GM18519 (cell line): ENCODE data around the gene MTARC1.
A peak's percentile ranks its signal among the peaks of the same experiment; 100 is the strongest.

Experiments
- ATAC-seq: cut with Tn5 transposase; IDR thresholded peaks from one replicate; pipeline ENCODE4 v1.9.1; 2021; ENCODE audit warnings: mild to moderate bottlenecking, moderate library complexity; ENCODE audit not compliant: unreplicated experiment, low FRiP score

The MTARC1 gene

DNA sequence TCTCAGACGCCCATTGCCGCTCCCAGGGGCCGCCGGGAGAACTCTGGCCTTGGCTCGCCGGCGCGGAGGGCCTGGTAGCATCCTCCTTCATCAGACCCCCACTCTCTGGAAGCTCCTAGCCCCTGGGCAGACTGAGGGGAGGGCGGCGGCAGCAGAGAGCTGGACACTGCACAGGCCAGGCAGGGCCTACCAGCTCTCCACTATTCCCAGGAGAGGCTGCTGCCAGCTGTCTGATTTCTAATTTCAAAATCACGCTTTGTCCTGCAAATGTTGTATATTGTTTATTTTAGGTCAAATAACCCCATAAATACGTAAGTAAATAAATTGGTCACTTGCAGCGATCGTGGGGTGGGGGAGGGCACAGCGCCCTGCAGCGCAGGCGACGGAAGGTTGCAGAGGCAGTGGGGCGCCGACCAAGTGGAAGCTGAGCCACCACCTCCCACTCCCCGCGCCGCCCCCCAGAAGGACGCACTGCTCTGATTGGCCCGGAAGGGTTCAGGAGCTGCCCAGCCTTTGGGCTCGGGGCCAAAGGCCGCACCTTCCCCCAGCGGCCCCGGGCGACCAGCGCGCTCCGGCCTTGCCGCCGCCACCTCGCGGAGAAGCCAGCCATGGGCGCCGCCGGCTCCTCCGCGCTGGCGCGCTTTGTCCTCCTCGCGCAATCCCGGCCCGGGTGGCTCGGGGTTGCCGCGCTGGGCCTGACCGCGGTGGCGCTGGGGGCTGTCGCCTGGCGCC is at the start of gene MTARC1:
Gene MTARC1, plus strand, starts transcription at position 577 of the 732 bp plus-strand sequence. Its CDS starts 32 bp downstream, at position 609.
- peak; percentile 74 for ATAC-seq

DNA sequence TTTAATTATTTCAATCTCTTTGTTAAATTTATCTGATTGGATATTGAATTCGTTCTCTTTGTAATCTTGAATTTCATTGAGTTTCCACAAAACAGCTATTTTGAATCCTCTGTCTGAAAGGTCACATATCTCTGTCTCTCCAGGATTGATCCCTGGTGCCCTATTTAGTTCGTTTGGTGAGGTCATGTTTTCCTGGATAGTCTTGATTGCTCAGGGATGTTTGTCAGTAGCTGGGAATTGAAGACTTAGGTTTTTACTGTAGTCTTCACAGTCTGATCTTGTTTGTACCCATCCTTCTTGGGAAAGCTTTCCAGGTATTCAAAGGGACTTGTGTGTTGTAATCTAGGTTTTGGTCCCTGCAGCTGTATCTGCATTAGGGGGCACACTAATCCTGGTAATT is 45.4 kb upstream of the MTARC1 start:
- ATAC-seq, result no peak

DNA sequence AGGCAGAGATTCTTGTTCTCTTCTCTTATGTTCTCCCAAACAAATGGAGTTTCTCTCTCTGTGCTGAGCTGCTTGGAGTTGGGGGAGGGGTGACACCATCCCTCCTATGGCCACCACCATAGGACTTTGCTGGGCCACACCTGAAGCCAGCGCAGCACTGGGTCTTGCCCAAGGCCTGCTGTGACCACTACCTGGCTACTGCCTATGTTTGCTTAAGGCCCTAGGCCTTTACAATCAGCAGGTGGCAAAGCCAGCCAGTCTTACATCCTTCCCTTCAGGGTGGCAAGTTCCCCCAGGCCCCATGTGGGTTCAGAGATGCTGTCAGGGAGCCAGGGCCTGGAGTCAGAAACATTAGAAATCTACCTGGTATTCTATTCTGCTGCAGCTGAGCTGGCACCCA is 44.9 kb upstream of the MTARC1 start:
- ATAC-seq, result no peak

DNA sequence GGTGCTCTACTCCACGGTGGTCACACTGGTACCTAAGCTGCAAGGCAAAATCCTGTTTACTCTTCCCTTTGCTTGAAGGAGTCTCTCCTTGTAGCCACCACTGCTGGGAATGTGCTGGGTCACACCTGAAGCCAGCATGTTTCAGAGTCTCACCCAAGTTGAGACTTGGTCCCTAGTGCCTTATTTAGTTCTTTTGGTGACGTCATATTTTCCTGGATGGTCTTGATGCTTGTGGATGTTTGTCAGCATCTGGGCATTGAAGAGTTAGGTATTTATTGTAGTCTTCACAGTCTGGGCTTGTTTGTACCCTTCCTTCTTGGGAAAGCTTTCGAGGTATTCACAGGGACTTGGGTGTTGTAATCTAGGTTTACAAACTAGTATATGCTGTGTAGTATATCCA is 44.2 kb upstream of the MTARC1 start:
- no peak for ATAC-seq

DNA sequence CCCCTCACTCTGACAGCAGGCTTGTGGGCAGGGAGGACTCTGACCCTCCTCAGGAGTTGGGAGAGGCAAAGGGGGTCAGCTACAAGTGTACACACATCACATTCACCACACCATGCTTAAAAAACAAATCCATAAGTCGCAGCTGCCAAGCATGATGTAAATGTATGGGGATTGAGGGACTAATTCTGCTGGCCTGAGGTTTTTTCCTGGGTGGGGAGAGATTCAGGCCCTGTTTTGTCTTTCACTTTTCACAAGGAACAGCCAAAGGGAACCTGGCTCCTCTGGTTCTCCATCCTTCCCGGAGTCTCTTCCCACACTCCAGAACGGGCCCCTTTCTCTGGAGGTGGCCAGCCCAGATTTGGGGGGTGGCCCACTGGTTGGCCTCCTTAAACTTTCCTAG is 39.9 kb upstream of the MTARC1 start:
- ATAC-seq, result no peak

DNA sequence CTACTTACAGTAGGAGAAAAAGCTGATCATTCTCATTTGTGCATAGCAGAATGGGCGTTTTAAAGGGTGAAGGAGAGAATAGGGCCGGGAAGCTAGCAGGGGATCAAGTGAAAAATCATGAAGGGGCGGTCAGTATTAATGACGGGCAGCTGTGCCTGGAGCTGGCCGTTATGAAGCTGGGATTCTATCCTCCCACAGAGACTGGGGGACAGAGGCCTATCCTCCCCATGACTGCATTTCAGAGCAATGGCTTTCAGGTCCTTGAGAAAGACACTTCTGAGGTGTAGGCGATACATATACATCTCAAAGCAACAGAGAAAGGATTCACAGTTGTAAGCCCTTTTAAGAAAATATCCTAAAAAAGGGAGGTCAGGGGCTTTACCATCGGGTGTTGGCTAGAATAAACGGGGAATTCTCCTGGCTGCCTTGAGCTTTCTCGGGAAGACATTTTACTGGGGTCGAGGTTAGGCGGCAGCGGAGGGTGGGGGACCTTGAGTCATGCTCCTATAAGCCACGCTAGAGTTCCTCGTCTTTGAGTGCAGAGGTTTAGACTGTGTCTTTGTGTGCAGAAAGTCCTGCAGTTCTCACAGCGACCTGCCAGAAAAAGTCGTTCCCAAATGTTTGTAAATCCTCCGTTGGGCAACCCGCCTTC is 39.1 kb upstream of the MTARC1 start:
- peak; percentile 18 for ATAC-seq

DNA sequence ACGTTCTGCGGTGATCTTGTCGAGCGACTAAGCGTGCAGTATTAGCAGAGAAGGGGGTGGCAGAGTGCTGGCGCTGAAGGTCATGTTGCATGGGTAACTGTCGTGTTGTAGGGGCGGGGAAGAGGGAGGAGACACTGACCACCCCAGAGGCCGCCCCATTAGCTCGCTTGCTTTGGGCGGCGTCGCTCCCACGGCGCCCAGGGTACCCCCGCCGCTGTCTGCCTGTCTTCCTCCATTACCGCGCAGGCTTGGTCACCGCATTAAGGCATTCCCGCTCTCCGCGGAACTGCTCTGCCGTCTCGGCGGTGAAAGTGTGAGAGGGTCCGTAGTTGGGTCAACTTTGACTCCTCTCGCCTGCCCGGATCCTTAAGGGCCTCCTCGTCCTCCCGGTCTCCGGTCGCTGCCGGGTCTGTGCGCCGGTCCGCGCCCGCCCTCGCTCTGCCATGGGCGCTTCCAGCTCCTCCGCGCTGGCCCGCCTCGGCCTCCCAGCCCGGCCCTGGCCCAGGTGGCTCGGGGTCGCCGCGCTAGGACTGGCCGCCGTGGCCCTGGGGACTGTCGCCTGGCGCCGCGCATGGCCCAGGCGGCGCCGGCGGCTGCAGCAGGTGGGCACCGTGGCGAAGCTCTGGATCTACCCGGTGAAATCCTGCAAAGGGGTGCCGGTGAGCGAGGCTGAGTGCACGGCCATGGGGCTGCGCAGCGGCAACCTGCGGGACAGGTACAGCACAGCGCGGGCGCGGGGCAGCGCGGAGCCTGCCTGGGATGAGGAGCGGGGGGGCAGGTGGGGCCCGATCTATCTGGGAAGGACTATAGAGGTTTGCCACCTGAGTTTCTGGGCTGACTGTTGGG is 38.4 kb upstream of the MTARC1 start, which contains the start of gene MTARC2:
Gene MTARC2, plus strand, starts transcription at position 234 of the 846 bp plus-strand sequence. Its CDS starts 210 bp downstream, at position 444.
- peak; percentile 79 for ATAC-seq

DNA sequence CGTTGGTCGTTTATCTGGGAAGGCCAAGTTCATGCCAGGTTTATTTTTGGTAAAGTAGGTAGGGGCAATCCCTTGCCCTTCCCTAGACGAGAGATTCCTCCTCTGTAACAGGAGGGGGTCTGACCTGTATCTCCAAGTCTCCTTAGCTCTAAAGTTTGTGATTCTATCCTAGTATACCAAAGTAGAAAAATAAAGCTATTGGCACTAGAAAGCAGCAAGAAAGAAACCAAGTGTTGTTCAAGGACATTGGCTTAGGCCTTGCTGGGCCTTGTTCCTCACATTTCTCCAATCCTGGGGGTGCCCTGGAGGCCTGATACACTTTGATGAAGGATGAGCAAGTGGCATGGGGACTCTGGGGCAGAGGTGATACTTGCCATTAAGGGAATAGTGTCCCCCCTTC is 37.8 kb upstream of the MTARC1 start:
- no peak for ATAC-seq

DNA sequence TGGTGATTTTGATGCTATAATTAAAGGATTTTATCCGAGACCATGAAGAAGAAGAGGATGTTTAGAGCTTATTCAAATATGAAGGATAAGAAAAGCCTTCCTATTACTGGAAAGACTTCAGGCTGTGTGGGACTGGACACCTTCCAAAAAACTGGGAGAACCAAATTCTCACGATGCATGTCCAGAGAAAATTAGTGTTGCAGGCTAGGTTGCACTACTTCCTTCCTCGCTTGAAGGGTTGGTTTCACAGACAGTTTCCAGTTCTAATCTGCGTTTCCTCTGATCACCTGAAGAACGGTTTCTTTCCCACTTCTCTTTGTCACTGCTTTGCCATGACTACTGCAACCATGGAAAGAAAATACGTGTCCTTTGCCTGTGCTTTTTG is 36.6 kb upstream of the MTARC1 start:
- ATAC-seq, result no peak

DNA sequence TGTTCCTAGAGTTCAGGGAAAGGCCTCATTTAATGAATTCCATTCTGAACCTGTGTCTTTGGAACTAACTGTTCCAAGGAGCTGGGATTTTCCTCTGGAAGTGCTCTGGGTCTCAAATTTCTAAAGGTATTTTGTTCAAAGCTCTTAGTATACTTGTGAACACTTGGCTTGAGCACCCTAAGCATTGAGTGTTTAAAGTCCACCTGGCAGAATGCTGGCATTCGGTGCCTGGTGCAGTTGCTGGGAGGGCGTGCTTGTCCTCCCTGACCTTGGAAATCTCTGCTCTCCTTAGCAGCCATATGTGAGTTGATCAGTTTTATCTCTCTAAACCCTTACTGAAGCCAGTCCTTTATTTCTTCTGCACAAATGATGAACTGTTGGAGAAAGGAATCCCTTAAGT is 35.6 kb upstream of the MTARC1 start:
- no peak for ATAC-seq

DNA sequence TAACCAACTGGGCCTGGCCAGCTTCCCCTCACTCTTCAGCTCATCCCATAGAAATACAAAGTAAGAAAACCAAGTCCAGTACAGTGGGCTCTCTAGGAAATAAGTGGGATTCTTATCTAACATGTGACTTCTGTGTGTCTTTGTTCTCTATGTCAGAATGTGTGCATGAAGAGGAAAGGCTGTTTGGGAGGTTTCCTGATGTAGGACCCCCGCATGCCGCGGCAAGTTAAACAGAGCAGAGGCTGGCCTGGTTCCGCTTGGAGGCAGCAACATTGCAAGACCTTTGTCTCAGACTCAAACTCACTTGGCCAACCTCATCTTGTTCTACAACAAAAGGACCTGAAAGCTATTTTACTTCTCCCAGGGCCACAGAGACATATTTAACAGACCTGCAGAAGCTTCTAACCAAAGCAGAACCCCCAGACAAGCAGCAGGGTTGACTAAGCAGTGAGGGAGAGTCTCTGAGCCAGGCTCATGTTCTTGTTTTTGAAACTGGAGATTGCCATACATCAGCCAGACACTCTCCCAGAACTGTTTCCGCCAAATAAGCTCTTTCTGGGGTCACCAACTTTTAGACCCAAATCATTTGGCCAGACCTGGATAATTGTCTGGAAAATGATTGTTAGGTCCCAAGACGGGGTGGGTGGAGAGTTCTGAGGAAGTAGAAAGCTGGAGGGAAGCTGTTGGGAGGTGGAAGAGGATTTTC is 32.3 kb upstream of the MTARC1 start:
- ATAC-seq, result no peak

DNA sequence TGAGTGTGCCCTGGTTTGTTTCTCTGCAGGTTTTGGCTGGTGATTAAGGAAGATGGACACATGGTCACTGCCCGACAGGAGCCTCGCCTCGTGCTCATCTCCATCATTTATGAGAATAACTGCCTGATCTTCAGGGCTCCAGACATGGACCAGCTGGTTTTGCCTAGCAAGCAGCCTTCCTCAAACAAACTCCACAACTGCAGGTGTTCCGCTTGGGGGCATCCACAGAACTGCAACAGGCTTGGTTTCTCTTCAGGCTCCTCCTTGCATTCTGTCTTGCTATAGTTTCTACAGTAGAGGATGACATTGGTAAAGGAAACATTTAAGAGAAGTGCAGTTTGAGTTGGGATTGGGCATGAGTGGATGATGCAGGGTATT is 31.8 kb upstream of the MTARC1 start:
- ATAC-seq, result no peak

DNA sequence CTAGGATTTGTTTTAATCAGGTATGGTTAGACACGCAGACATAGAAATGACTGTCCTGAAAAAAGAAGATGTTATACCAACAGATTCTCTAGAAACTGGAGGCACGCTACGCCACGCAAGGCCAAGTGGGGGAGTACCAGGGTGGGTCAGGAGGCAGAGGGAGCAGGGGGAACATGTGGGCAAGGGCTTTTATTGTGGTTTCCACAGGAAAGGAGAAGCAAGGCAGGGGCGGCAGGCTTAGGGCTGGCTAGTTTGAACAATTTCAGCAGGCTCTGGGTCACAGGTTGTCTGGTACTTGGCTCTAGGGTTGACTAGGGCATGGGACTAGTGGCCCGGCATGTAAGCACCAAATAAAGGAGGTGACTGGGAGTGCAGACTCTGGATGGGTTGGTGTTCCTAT is 31.4 kb upstream of the MTARC1 start:
- no peak for ATAC-seq

DNA sequence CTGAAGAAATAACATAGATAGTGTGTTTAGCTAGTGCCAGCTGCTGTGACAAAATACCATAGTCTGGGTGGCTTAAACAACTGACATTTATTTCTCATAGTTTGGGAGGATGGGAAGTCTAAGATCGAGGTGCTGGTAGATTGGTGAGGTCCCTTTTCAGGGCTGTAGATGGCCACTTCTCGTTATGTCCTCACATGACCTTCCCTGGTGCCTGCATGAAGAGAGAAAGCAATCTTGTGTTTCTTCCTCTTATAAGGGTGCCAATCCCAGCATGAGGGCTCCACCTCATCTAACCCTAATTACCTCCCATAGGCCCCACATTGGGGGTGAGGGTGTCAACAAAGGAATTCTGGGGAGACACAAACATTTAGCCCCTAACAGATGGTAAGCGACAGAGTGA is 29.3 kb upstream of the MTARC1 start:
- ATAC-seq, result no peak

DNA sequence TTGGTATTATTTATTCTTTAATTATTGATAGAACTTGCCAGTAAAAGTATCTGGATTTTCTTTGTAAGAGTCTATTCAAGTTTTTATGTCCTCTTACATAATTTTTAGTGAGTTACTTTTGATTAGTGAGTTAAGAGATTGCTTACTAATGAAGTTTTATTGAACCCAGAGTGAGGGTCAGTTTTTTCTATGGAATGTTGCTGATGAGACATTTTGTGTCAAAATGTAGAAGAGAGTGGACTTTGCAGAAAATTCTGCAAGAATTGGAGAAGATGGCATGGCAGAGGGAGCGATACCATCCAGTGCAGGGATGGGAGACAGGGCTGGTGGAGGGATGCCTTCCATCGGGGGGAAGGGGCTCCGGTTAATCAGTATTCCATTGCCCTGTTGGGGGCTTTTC is 27.6 kb upstream of the MTARC1 start:
- ATAC-seq, result no peak

DNA sequence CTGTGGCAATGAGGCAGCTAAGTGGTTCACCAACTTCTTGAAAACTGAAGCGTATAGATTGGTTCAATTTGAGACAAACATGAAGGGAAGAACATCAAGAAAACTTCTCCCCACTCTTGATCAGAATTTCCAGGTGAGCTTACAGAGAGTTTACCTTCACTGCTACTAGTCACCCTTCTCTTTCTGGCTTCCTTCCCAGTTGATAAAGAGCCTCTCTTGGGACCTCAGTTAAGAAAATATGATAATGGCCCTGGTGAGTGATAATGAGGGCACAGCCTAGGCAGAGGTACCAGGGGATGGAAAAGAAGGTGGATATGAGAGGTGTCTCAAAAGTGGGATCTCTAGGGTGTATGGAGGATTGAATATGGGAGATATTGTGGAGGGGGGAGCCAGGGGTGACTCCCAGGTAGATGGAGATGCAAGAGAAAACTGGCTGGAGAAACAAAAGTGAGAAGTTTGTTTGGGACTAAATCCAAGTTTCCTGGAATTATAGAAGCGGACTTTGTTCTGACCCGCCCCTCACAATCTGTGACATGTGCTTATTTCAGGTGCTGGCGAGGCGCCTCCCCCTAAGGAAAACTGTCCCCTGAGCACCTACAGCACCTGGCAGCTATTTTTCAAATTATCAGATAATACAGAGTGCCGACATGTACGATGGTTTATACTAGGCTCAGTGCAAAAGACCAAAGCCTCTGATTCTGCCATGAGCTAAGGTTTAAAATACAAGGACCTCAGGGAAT is 24.9 kb upstream of the MTARC1 start:
- no peak for ATAC-seq

DNA sequence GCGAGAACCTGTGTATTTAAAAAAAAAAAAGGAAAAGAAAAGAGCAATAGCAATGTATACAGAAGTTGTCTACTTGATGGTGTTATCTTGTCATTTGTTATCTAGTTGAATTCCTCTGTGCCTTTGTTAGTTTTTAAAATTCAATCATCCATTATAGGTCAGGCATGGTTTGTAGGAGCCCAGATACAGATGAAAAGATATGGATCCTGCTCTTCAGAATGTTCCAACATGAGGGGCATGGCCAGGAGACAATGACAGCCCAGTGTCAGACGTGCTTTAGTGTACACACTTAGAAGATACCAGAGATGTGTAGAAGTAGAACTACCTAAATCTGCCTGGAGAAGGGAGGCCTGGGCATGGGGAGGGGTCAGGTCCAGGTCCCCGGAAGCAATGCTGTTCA is 22.0 kb upstream of the MTARC1 start:
- ATAC-seq, result no peak

DNA sequence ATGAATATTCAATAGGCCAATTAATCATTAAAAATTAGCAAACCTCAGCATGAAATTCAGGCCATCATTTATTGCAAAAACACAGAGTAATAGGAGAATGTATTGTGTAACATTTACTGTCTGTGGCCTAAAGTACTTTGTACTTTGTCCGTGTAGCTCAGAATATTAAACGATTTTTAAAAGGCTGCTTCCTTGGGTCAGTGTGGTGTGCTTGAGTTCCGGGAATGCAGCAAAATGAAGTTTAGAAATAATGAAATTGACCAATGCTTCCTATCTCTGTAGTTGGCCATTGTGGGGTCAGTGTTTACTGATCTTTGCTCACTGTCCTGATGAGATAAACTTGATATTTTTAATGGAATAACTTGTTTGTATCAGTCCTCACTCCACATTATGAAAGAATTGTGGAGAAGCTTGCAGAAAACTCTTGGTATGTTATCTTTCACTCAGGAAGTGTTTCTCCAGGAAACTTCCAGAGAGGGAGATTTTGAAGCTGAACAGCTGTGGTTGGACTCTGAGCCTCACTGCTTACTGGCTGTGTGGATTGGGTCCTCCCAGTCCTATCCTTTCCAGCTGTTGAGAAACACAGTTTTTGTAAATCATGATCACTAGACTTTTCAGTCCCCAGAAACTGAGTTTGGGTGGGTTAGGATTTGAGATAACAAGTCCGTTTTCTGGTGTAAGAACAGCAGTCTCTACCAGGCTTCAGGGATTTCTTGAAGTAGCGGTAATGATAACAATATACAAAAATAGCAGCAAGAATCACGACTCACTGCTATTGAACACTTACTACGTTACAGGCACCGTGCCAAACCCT is 19.2 kb upstream of the MTARC1 start:
- ATAC-seq, result no peak

DNA sequence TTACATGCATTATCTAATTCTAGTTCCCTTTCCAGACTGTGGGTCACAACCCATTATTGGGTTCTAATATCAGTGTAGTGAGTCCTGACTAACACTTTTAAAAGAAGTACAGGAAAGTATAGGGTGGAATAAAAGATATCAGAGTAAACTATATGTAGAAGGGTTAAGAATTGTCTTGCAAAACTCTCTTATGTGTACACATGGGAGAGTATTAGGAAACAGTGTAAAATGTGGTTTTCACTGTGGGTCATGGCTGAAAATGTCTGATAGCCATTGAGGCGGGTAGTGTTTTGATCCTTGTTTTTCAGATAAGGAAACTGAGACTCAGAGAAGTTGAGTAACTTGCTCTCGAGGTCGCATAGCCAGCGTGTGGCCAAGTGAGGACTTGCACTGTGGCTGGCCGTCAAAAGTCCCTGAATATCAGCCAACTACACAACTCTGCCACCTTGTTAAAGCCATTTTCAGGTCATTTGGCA is 18.5 kb upstream of the MTARC1 start:
- no peak for ATAC-seq
